NCI-H1694 treated with DMSO at 0.1 percent for 48 hours (cell line): ENCODE data around the gene APOC3.

ENCODE experiments used
- DNase-seq: peaks from one replicate; lab custom pipeline; 2025; lab: John Stamatoyannopoulos, UW

Gene APOC3

GRCh38 chr11:116804001-116804400, 25.7 kb upstream of the APOC3 start:
- DNase-seq = no peak

- no peak for DNase-seq
Observed at GRCh38 chr11:116807601-116808261, 22.0 kb upstream of the APOC3 start.

GRCh38 chr11:116808262-116809175, 21.2 kb upstream of the APOC3 start:
- DNase-seq = no peak

GRCh38 chr11:116811194-116811593, 18.5 kb upstream of the APOC3 start:
- no peak for DNase-seq

GRCh38 chr11:116812109-116812508, 17.6 kb upstream of the APOC3 start:
- no peak for DNase-seq

- no peak for DNase-seq
Observed at GRCh38 chr11:116813170-116813569, 16.5 kb upstream of the APOC3 start.

- DNase-seq = no peak
Observed at GRCh38 chr11:116813781-116814471, 15.8 kb upstream of the APOC3 start.

- DNase-seq = no peak
Observed at GRCh38 chr11:116814502-116814901, 15.2 kb upstream of the APOC3 start.

- DNase-seq = no peak
Observed at GRCh38 chr11:116819049-116819448, 10.7 kb upstream of the APOC3 start.

GRCh38 chr11:116821050-116821918, 8.4 kb upstream of the APOC3 start:
- DNase-seq = no peak

GRCh38 chr11:116822575-116822974, 7.1 kb upstream of the APOC3 start:
- no peak for DNase-seq

- DNase-seq = no peak
Observed at GRCh38 chr11:116823031-116823843, 6.5 kb upstream of the APOC3 start, which contains the start of gene APOA4. Gene APOA4 (minus strand): TSS chr11:116823304. CDS start chr11:116823191, 113 bp downstream.

GRCh38 chr11:116825434-116825833, 4.3 kb upstream of the APOC3 start:
- DNase-seq = no peak

GRCh38 chr11:116825854-116826750, 3.6 kb upstream of the APOC3 start:
- DNase-seq = no peak

GRCh38 chr11:116826751-116827431, 2.8 kb upstream of the APOC3 start:
- no peak for DNase-seq

GRCh38 chr11:116827461-116827860, 2.2 kb upstream of the APOC3 start:
- no peak for DNase-seq

GRCh38 chr11:116828632-116829524, 829 bp upstream of the APOC3 start:
- no peak for DNase-seq
